VCaP (cell line): ENCODE data around the gene CDC25B.

ENCODE experiments used
- H3K27ac ChIP-seq: fragments of 450-650 bp; 2 replicates; pipeline ENCODE4 v1.5.1; 2017
- TF ChIP-seq, protein P1 (sequence below): fragments of 450-650 bp; conservative IDR thresholded peaks from 2 replicates; pipeline ENCODE4 v1.5.1; 2017; ENCODE audit warnings: mild to moderate bottlenecking, moderate library complexity

The CDC25B gene

DNA sequence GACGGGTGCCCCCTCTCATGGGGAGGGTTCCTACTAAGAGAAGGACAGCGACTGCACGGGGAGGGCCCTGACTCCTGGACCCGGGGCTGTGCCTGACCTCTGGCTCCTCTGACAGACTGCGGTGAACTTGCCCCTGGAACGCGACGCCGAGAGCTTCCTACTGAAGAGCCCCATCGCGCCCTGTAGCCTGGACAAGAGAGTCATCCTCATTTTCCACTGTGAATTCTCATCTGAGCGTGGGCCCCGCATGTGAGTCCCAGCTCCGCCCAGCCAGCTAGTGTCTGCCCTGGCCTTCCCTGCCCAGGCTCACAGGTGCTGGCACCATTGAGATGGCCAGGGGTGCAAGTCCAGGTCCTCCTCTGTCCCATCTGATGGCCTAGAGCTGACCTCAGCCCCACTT is 7.2 kb downstream of the CDC25B start:
- TF ChIP-seq, protein P1, sequence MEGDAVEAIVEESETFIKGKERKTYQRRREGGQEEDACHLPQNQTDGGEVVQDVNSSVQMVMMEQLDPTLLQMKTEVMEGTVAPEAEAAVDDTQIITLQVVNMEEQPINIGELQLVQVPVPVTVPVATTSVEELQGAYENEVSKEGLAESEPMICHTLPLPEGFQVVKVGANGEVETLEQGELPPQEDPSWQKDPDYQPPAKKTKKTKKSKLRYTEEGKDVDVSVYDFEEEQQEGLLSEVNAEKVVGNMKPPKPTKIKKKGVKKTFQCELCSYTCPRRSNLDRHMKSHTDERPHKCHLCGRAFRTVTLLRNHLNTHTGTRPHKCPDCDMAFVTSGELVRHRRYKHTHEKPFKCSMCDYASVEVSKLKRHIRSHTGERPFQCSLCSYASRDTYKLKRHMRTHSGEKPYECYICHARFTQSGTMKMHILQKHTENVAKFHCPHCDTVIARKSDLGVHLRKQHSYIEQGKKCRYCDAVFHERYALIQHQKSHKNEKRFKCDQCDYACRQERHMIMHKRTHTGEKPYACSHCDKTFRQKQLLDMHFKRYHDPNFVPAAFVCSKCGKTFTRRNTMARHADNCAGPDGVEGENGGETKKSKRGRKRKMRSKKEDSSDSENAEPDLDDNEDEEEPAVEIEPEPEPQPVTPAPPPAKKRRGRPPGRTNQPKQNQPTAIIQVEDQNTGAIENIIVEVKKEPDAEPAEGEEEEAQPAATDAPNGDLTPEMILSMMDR, result no peak
- H3K27ac ChIP-seq, result no peak overlapping the region

DNA sequence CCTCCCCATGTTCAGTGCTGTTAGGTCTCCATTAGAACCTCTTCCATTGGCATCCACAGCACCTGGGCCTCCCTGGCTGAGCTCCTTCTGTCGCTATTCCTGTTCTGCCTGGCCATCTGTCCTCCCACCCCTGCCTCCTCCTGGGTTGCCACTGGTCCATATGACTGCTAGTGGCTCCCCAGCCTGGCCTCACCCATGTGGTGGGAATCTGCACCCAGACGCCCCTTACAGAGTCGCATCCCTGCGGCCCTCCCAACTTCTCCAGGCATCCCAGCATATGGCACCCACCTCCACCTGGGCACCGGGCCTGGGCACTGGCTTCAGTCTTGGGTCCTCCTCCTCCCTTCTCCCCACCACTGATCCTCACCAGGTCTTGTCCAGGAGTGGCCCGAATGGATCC is 7.7 kb downstream of the CDC25B start:
- H3K27ac ChIP-seq, result no peak overlapping the region
- TF ChIP-seq, protein P1, result no peak

DNA sequence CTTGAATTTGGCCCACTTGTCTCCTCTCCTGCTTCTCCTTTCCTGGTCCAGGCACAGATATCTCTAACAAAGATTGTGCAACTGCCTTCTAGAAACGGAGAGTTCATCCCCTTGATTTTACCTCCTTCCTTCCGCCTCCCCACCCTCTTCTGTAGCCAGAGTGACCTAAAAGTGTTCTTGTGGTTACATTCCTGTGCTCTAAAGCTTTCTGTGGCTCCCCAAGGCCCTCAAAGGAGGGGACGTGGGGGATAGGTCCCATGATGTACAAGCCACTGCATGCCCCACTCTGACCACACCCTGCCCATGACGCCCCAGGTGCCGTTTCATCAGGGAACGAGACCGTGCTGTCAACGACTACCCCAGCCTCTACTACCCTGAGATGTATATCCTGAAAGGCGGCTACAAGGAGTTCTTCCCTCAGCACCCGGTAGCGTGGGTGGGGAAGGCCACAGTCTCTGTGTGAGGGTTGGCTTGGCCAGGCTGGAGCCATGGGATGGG is 8.2 kb downstream of the CDC25B start:
- H3K27ac ChIP-seq, result no peak overlapping the region
- TF ChIP-seq, protein P1, result no peak

DNA sequence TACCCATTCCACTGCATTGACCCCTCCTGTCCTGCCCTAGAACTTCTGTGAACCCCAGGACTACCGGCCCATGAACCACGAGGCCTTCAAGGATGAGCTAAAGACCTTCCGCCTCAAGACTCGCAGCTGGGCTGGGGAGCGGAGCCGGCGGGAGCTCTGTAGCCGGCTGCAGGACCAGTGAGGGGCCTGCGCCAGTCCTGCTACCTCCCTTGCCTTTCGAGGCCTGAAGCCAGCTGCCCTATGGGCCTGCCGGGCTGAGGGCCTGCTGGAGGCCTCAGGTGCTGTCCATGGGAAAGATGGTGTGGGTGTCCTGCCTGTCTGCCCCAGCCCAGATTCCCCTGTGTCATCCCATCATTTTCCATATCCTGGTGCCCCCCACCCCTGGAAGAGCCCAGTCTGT is 8.7 kb downstream of the CDC25B start:
- peak overlapping the region; percentile 92 for H3K27ac ChIP-seq
- TF ChIP-seq, protein P1, result no peak

DNA sequence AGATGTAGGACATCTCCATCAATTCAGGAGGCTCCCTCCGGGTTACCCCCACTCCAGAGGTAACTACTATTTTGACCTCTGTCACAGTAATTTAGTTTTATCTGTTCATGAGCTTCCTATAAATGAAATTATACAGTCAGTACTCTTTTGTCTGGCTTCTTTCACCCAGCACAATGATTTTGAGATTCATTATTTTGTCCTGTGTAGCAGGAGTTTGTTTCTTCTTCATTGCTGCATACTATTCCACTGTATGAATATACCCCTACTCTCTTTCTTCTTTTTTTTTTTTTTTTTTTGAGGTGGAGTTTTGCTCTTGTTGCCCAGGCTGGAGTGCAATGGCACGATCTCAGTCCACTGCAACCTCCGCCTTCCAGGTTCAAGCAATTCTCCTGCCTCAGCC is 12.4 kb downstream of the CDC25B start:
- peak overlapping the region; percentile 92 for H3K27ac ChIP-seq
- TF ChIP-seq, protein P1, result no peak

DNA sequence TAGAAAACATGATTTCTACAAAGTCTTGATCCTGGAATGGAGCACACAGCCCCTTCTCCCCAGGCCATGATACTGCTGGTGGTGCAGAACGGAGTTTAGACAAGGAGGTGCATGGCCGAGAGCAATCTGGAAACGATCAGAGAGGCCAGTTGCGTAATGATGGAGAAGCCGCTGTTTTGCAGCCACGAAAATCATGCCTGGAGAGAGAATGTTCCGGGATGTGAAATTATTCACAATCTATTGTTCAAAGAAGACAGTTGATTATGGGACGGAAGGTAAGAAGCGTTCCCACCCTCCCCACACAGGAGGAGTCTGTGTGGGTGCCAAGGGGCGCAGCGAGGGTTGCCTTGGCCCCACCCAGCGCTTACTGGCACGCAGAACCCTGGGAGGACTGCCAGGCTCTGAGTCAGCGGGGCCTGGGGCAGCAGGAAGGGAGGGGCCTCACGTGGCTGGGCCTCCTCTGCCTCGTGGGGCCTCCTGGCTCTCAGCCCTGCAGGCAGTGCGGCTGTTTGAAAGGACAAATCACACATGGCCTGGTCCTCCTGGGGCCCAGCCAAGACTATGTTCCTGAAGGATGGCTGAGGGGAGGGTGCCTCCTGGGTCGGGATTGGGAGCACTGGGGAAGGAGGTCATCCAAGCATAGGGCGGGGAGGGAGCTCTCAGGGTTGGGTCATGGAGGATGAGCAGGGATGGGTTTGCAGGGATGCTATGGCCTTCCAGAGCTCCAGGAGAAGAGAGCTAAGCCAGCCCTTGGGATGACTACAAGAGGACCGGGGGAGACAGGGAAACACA is 15.6 kb downstream of the CDC25B start:
- TF ChIP-seq, protein P1, result no peak
- peak overlapping the region; percentile 77 for H3K27ac ChIP-seq

DNA sequence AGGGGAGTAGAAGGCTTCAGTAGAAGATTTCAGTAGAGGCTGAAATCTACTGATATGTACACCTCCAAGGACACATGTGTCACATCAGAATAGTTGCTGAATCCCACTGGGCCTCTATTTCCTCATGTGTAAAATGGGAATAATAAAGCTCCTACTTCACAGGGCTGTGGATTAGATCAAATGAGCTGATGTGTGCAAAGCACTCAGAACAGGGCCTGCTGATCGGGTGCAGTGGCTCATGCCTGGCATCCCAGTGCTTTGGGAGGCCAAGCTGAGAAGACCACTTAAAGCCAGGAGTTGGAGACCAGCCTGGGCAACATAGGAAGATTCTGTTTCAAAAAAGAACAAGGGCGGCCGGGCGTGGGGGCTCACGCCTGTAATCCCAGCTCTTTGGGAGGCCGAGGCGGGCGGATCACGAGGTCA is 16.2 kb downstream of the CDC25B start:
- TF ChIP-seq, protein P1, result no peak
- peak overlapping the region; percentile 77 for H3K27ac ChIP-seq
